Fibroblast of lung (primary cell): Measurements from ENCODE around the gene CBL. TPM values are rescaled to one million over a fixed set of nuclear protein-coding genes. Genes with fewer than 3 reads are reported as not detected.

Experiments
- DNase-seq, 2 donors: peaks; one replicate each; pipeline versions ENCODE4 v3.0.0 to v3.0.0-alpha.2; 2010; ENCODE audit warnings: low read depth in 2 of 2
- H2AFZ ChIP-seq: 2 replicates; pipeline ENCODE4 v1.5.1; 2012; ENCODE audit warnings: low read length, control low read depth, inconsistent platforms
- H3K27ac ChIP-seq: 2 replicates; pipeline ENCODE4 v1.5.1; 2011; ENCODE audit warnings: low read length, control low read depth; ENCODE audit not compliant: insufficient read depth
- H3K27me3 ChIP-seq: 2 replicates; pipeline ENCODE4 v1.5.1; 2011; ENCODE audit warnings: mild to moderate bottlenecking, low read length; ENCODE audit not compliant: control insufficient read depth, insufficient read depth
- H3K36me3 ChIP-seq: 2 replicates; pipeline ENCODE4 v1.5.1; 2011; ENCODE audit warnings: low read length; ENCODE audit not compliant: control insufficient read depth, insufficient read depth
- H3K4me1 ChIP-seq: 2 replicates; pipeline ENCODE4 v1.5.1; 2011; ENCODE audit warnings: low read length; ENCODE audit not compliant: control insufficient read depth, insufficient read depth; ENCODE audit errors: extremely low read depth
- H3K4me2 ChIP-seq: 2 replicates; pipeline ENCODE4 v1.5.1; 2011; ENCODE audit warnings: low read length, control low read depth; ENCODE audit not compliant: insufficient read depth; ENCODE audit errors: extremely low read depth
- H3K4me3 ChIP-seq, 4 experiments: fragments of 200-600 bp in 1 of 4; sonication (generic) in 1 of 4; replicated peaks in 1 of 4; 2 replicates each; pipeline ENCODE4 v1.5.1; 2011 to 2016; ENCODE audit warnings: low read length in 4 of 4, low read depth in 3 of 4, mild to moderate bottlenecking in 3 of 4, control low read depth in 2 of 4, inconsistent platforms in 1 of 4, mixed read lengths in 1 of 4; ENCODE audit not compliant: insufficient read depth in 1 of 4; ENCODE audit errors: control extremely low read depth in 1 of 4
- H3K79me2 ChIP-seq: 2 replicates; pipeline ENCODE4 v1.5.1; 2012; ENCODE audit warnings: mild to moderate bottlenecking, low read length, inconsistent platforms; ENCODE audit not compliant: control insufficient read depth, insufficient read depth
- H3K9ac ChIP-seq: 2 replicates; pipeline ENCODE4 v1.5.1; 2011; ENCODE audit warnings: mild to moderate bottlenecking, low read length, control low read depth; ENCODE audit not compliant: insufficient read depth
- H3K9me3 ChIP-seq: 2 replicates; pipeline ENCODE4 v1.5.1; 2012; ENCODE audit warnings: low read depth, low read length; ENCODE audit not compliant: control insufficient read depth, insufficient read depth
- H4K20me1 ChIP-seq: 2 replicates; pipeline ENCODE4 v1.5.1; 2011; ENCODE audit warnings: low read length; ENCODE audit not compliant: control insufficient read depth, insufficient read depth; ENCODE audit errors: extremely low read depth
- EZH2 ChIP-seq: IDR thresholded peaks from 2 replicates; pipeline ENCODE4 v1.5.1; 2012; ENCODE audit warnings: low read length, control low read depth, mild to moderate bottlenecking; ENCODE audit errors: missing control alignments
- polyA plus RNA-seq, 2 donors: library from polyadenylated mRNA; depleted of rRNA in 1 of 2; stranded (reverse) in 1 of 2; unstranded in 1 of 2; fragments of >200 nt; gene quantifications; 2 replicates each; pipeline ENCODE4 v1.2.1, GENCODE V29; 2011 to 2012; ENCODE audit warnings: missing spikeins in 1 of 2
- total RNA-seq: library from RNA; depleted of rRNA; stranded (reverse); fragments of >200 nt; gene quantifications from 2 replicates; pipeline ENCODE4 v1.2.1, GENCODE V29; 2014
- TF ChIP-seq, protein P1 (sequence below), 2 donors: IDR thresholded peaks in 1 of 2; conservative IDR thresholded peaks in 1 of 2; 1 replicate in 1 of 2; 2 replicates in 1 of 2; pipeline ENCODE4 v1.5.1; 2011 to 2012; ENCODE audit warnings: low read length in 2 of 2, control low read depth in 1 of 2, inconsistent platforms in 1 of 2, low read depth in 1 of 2, mild to moderate bottlenecking in 1 of 2

The CBL gene
- total and polyA plus RNA-seq, 2 donors (not counting 1 experiment from before 2014, with no cell fraction given), result 11.1 to 12.4 TPM

DNA sequence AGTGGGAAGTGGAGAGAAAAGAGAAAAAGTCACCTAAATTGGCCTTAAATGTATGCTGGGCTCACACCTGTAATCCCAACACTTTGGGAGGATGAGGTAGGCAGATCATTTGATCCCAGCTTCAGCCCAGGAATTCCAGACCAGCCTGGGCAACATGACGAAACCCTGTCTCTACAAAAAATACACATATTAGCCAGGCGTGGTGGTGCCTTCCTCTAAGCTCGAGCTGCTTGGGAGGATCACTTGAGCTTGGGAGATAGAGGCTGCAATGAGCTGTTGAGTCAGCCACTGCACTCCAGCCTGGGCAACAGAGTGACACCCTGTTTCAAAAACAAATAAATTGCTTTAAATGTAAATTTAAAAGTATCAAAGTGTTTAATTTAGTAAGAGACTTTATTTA is 3.9 kb downstream of the CBL start:
- Histone ChIP-seq H2AFZ (no peak overlapping the region), H3K4me2 (no peak overlapping the region), H3K4me1 (peaks cover 5% of the 10 kb centered on the region), H3K4me3 (no peak overlapping the region), H4K20me1 (no peaks in the 10 kb centered on the region), H3K27me3 (no peaks in the 10 kb centered on the region), H3K79me2 (peaks cover 75% of the 10 kb centered on the region), H3K27ac (no peak overlapping the region), H3K9ac (no peak overlapping the region), H3K36me3 (no peaks in the 10 kb centered on the region), H3K9me3 (no peaks in the 10 kb centered on the region)
- TF ChIP-seq EZH2, result no peak
- TF ChIP-seq, protein P1, sequence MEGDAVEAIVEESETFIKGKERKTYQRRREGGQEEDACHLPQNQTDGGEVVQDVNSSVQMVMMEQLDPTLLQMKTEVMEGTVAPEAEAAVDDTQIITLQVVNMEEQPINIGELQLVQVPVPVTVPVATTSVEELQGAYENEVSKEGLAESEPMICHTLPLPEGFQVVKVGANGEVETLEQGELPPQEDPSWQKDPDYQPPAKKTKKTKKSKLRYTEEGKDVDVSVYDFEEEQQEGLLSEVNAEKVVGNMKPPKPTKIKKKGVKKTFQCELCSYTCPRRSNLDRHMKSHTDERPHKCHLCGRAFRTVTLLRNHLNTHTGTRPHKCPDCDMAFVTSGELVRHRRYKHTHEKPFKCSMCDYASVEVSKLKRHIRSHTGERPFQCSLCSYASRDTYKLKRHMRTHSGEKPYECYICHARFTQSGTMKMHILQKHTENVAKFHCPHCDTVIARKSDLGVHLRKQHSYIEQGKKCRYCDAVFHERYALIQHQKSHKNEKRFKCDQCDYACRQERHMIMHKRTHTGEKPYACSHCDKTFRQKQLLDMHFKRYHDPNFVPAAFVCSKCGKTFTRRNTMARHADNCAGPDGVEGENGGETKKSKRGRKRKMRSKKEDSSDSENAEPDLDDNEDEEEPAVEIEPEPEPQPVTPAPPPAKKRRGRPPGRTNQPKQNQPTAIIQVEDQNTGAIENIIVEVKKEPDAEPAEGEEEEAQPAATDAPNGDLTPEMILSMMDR (conservative IDR thresholded peaks at IDR 0.05 in 1 of 2, IDR thresholded peaks at IDR 0.05 in 1 of 2; ENCODE audit: low read depth in 1 of 2, low read length in 2 of 2), result no peak
- peak in 1 of 2 donors; percentile 16 for DNase-seq

DNA sequence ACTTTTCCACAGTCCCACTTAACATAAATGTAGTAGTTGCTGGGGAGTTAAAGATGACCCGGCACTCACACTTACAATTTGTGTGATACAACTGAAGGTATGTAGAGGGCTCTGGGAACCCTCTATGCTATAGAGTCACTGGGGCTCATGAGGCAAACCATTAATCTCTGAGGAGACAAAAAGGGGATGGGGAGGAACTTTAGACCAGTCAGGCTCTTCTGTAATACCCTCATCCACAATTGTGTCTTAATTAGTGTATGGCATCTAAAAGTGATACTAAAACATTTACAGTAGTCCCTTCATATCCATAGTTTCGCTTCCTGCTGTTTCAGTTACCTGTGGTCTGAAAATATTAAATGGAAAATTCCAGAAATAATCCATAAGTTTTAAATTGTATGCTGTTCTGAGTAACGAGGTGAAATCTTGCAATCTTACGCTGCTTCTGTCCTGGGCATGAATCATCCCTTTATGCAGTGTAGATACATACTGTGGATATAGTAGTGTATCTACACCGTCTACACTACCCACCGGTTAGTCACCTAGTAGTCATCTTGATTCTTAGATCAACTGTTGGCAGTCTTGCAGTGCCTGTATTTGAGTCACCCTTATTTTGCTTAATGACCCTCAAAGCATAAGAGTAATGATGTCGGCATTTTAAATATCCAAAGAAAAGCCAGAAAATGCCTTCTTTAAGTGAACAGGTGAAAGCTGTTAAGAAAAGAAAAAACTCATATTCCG is 12.2 kb downstream of the CBL start:
- H3K36me3 ChIP-seq, result no peaks in the 10 kb centered on the region
- TF ChIP-seq, protein P1 (conservative IDR thresholded peaks at IDR 0.05 in 1 of 2, IDR thresholded peaks at IDR 0.05 in 1 of 2; ENCODE audit: low read depth in 1 of 2, low read length in 2 of 2), result no peak
- no peak for TF ChIP-seq EZH2
- H3K4me2 ChIP-seq, result peak overlapping the region; percentile 6
- peak overlapping the region; percentile 33 for H3K27ac ChIP-seq
- H2AFZ ChIP-seq, result no peak overlapping the region
- H3K4me1 ChIP-seq, result peaks cover 3% of the 10 kb centered on the region
- peak overlapping the region in 2 of 4 experiments; percentile 5 to 22 for H3K4me3 ChIP-seq
- DNase-seq, result peak; percentile 86 to 99
- H4K20me1 ChIP-seq, result no peaks in the 10 kb centered on the region
- no peak overlapping the region for H3K9ac ChIP-seq
- H3K9me3 ChIP-seq, result no peaks in the 10 kb centered on the region
- no peaks in the 10 kb centered on the region for H3K27me3 ChIP-seq
- peaks cover 61% of the 10 kb centered on the region for H3K79me2 ChIP-seq

DNA sequence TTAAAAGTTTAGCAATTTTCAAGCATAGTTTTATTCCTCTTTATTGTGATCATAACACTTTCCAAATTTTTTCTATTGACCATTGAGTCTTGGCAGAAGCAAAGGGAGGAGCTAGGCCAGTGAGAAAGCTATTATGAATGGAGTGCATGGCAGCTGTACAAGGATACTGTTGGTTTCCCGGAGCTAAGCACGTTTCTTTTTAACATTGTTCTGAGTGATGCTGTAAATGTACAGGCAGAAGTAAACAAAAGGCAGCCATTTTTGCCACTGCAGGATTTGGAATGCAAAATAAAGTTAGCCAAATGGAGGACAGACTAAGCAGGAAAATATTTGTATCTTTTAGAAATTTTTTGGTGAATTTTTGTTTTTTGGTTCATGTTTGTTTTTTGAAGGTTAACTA is 16.2 kb downstream of the CBL start:
- Histone ChIP-seq H3K36me3 (no peaks in the 10 kb centered on the region), H3K4me1 (peaks cover 3% of the 10 kb centered on the region), H3K79me2 (peaks cover 53% of the 10 kb centered on the region), H4K20me1 (no peaks in the 10 kb centered on the region), H3K4me2 (peak overlapping the region; percentile 54), H3K9me3 (no peaks in the 10 kb centered on the region), H3K9ac (no peak overlapping the region), H3K27ac (peak overlapping the region; percentile 18), H2AFZ (no peak overlapping the region), H3K4me3 (no peak overlapping the region), H3K27me3 (no peaks in the 10 kb centered on the region)
- TF ChIP-seq, protein P1 (conservative IDR thresholded peaks at IDR 0.05 in 1 of 2, IDR thresholded peaks at IDR 0.05 in 1 of 2; ENCODE audit: low read depth in 1 of 2, low read length in 2 of 2), result no peak
- no peak for TF ChIP-seq EZH2
- DNase-seq, result peak; percentile 58 to 86
